SW480 (cell line): ENCODE measurements around the gene PRDM12.

Experiments used
- DNase-seq: peaks from one replicate; pipeline ENCODE4 v3.0.0-alpha.2; 2016; ENCODE audit warnings: low spot score

The PRDM12 gene

GRCh38 chr9:130635721-130636647 lies 28.4 kb upstream of the PRDM12 start:
- DNase-seq, result no peak

- DNase-seq, result no peak
Observed at GRCh38 chr9:130636648-130637020, 27.8 kb upstream of the PRDM12 start.

GRCh38 chr9:130638284-130639123 lies 25.9 kb upstream of the PRDM12 start:
- no peak for DNase-seq

- no peak for DNase-seq
Observed at GRCh38 chr9:130639124-130639765, 25.1 kb upstream of the PRDM12 start.

GRCh38 chr9:130639866-130640555 lies 24.4 kb upstream of the PRDM12 start:
- DNase-seq, result no peak

GRCh38 chr9:130640681-130641080 lies 23.7 kb upstream of the PRDM12 start:
- no peak for DNase-seq

- no peak for DNase-seq
Observed at GRCh38 chr9:130642926-130643325, 21.5 kb upstream of the PRDM12 start.

DNA sequence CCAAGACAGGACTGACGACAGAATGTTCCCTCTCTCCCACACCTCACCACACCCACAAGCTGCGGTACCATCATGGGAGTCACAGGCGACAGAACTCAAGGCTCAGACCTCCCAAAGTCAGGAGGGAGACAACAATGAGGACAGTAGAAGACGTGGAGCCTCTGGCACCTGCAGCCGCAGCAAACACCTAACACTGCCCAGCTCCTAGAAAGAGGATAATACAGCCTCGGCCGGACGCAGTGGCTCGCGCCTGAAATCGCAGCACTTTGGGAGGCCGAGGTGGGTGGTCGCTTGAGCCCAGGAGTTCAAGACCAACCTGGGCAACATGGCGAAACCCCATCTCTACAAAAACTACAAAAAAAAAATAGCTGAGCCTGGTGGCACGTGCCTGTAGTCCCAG lies 13.2 kb upstream of the PRDM12 start:
- no peak for DNase-seq

DNA sequence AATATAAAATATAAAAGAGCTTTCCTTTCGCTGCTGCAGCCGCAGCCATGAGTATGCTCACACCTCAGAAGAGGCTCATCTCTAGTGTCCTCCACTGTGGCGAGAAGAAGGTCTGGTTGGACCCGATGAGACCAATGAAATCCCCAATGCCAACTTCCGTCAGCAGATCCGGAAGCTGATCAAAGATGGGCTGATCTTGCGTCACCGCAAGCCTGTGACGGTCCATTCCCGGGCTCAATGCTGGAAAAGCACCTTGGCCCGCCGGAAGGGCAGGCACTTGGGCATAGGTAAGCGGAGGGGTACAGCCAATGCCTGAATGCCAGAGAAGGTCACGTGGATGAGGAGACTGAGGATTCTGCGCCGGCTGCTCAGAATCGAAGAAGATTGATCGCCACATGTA lies 12.6 kb upstream of the PRDM12 start:
- DNase-seq, result no peak

DNA sequence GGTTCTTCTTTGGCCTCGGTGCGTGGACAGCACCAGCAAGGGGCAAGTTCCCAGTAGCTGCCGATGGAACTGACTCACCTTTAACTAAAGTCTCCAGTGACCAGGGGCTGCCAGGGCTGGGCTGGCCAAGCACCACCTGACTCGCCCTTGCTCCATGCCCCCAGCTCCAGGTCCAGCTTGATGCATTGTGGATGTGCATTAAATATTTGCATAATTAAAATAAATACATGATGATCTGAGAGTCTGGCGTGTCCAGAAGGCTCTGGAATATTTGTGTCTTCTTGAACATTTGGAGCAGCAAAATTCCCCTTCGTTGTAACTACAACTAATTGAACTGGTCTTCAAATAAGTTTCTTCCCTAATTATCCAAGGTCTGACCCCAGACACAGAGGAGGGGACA lies 9.5 kb upstream of the PRDM12 start:
- DNase-seq, result no peak

DNA sequence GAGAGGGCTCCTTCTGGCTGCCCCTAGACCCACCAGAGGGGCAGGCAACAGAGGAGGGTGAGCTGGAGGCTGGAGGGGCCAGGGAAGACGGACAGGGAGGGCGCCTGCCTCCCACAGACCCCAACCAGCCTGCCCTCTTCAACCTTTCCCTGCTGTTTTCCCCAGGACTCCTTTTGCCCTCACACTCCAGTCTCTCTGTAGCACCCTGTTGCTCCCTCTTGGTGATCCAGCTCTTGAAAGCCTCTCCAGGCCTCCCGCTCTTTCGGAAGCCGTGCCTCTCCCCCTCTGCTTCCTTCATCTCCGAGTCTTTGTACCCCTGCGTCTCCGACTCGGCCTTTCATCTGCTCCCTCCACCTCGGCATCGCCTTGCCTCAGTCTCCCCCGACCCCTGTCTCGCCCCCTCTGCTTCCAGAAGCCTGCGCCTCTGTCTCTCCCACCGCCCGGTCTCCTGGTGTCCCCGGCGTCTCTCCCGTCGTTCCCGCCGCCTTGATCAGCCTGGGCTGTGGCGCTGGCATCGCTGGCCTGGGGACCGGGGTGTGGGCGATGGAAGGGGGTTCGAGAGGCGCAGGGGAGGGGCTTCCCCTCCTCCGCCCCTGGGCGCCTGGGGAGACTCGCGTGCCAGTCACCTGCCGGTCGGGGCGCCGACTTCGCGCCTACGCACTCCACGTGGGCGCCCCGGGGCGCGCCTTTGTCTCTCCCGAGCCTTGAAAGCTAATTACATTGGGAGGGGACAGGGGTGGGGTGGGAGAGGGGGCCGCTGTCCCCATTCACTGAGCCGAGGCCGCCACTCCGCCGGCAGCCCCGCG lies 5.3 kb upstream of the PRDM12 start:
- DNase-seq, result no peak

- no peak for DNase-seq
Observed at GRCh38 chr9:130659699-130660248, 4.6 kb upstream of the PRDM12 start.

DNA sequence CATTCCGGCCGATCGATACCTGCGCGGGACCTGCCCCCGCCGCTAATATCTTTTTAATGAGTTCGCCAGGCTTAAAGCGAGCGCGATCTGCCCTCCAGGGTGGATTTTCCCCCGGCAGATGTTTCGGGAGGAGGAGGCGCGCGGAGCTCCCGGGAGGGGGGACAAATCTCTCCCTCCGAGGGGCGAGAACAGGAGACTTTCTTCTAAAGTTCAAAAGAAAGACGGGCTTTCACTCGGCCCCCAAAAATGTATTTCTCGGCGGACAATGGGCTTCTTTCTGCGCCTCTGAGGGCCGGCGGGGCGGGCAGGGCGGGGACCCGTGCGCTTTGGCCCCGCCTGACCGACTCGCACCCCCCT lies 4.1 kb upstream of the PRDM12 start:
- DNase-seq, result no peak

- DNase-seq, result no peak
Observed at GRCh38 chr9:130660683-130661450, 3.5 kb upstream of the PRDM12 start.

DNA sequence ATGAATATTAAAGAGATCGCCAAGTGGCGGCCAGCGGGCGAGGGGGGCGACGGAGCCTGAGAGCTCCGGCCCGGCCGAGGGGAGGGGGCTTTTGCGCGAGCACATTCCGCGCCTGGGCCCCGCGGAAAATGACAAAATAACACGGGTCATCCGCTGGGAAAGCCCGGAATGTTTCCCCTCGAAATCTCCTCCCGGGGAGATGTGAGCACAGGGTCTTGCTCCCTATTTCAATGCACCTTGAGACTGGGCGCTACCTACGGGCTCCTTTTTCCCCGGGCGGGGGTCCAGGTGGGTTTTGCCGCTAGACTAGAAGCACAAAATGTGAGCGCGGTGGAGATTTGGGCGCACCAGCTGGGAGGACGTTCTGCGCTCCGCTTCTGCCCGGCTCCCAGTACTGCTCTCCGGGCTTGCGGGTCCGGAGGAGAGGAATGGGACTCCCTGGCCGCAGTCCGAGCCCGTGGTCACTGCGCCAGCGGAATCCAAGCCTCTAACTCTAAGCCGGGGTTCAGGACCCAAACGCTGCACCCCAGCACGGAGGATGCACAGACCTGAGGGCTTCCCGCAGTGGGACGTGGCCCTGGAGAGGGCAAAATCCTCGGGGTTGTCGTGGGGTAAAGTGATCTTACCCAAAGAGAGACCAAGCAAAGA lies 2.8 kb upstream of the PRDM12 start:
- DNase-seq, result no peak

GRCh38 chr9:130662099-130662969 lies 2.1 kb upstream of the PRDM12 start:
- no peak for DNase-seq

GRCh38 chr9:130662970-130663257 lies 1.5 kb upstream of the PRDM12 start:
- no peak for DNase-seq

DNA sequence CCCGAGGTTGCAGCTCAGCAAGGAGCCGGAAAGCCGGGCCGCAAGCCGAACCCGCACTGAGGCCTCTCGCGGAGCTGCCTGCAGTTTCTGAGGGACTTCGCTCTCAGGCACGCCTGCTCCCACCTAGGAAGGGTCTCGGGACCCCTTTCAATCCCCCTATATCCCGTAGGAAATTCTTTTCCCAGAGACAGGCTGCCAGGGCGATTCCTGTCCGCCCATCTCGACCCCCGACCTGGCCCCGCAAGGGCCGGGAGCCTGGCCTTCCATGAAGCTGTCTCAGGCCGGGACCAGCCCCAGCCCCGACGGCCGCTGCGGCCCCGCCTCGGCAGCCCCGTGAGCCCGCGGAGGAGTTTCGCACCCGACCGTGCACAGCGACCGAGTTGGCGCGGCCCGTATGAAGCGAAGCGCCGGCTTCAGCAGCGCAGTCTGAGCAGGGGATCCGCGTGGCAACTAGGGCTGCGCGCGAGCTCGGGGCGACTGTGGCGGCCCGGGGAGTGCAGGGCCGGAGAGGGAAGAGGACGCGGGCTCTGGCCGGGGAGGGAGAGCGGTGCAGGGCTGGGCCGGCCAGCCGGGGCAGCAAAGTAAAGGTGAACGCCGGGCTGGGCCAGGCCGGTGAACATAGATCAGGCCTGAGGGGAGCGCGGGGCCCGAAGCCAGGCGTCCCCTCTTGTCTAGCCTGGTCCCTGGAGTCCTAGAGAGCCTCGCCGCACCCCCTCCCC lies 977 bp upstream of the PRDM12 start:
- peak; percentile 36 for DNase-seq

DNA sequence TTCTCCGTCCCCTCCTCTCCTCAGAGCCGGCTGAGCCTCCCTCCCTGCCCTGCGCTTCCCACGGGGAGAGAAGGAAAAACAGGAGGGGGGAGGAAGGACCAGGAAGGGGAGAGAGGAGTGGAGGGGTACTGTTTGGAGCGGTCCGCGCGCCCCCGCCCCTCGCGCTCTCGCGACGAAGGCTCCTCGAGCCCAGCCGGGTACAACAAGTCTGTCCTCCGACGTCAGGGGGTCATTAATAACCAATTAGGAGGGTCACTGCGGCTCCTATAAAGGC lies 480 bp upstream of the PRDM12 start:
- DNase-seq, result no peak
